ENCODE measurements around the gene IGLL5. TPM values are rescaled to one million over a fixed set of nuclear protein-coding genes. Genes with fewer than 3 reads are reported as not detected.

IGLL5 gene
- total and polyA plus RNA-seq, 9 of the 15 experiments (the other 6 are each of a cell fraction or from before 2014, with no cell fraction given), result not detected

DNA sequence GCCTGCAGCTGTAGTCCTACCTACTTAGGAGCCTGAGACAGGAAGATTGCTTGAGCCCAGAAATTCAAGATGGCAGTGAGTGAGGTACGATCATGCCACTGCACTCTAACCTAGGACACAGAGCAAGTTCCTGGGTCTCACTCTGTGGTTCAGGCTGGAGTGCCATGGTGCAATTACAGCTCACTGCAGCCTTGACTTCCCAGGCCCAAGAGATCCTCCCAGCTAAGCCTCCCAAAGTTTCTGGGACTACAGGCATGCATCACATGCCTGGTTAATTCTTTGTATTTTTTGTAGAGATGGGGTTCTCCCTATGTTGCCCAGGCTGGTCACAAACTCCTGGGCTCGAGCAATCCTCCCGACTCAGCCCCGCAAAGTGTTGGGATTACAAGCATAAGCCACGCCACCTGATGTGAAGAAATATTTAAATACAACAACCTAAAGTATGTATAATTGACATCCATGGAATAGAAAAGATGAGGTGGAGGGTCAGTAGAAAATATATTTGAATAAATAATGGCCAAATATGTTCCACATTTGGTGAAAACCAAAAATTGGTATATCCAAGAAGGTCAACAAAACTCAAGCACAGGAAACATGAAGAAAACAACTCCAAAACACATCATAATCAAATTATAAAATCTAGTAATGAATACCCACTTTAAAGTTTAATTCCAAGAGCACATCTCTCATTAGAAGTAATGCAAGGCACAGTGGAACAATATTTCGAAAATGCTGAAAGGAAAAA lies 47.9 kb upstream of the IGLL5 start (continued):
- TF ChIP-seq NUFIP1 (IDR thresholded peaks at IDR 0.05; ENCODE audit: partially characterized antibody) (no peak), ZNF444 (CRISPR knock-in tag; IDR thresholded peaks at IDR 0.05) (no peak), KDM1A (IDR thresholded peaks at IDR 0.05) (no peak), SMAD2 (IDR thresholded peaks at IDR 0.05; ENCODE audit: low read depth, low read length) (no peak), GABPB1 (CRISPR knock-in tag; IDR thresholded peaks at IDR 0.05) (no peak), ZNF232 (CRISPR knock-in tag; IDR thresholded peaks at IDR 0.05) (0 out of 2 replicates have a peak, but pooled peaks have one; percentile 45), MYNN (IDR thresholded peaks at IDR 0.05) (no peak), MYNN (CRISPR knock-in tag; IDR thresholded peaks at IDR 0.05) (0 out of 2 replicates have a peak, but pooled peaks have one; percentile 67), FOSL1 (tag; conservative IDR thresholded peaks at IDR 0.05) (no peak), MTA3 (IDR thresholded peaks at IDR 0.05; ENCODE audit: borderline replicate concordance) (no peak)
- TF ChIP-seq, protein P1, sequence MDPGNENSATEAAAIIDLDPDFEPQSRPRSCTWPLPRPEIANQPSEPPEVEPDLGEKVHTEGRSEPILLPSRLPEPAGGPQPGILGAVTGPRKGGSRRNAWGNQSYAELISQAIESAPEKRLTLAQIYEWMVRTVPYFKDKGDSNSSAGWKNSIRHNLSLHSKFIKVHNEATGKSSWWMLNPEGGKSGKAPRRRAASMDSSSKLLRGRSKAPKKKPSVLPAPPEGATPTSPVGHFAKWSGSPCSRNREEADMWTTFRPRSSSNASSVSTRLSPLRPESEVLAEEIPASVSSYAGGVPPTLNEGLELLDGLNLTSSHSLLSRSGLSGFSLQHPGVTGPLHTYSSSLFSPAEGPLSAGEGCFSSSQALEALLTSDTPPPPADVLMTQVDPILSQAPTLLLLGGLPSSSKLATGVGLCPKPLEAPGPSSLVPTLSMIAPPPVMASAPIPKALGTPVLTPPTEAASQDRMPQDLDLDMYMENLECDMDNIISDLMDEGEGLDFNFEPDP (CRISPR knock-in tag; IDR thresholded peaks at IDR 0.05), result no peak
- TF ChIP-seq, protein P2, sequence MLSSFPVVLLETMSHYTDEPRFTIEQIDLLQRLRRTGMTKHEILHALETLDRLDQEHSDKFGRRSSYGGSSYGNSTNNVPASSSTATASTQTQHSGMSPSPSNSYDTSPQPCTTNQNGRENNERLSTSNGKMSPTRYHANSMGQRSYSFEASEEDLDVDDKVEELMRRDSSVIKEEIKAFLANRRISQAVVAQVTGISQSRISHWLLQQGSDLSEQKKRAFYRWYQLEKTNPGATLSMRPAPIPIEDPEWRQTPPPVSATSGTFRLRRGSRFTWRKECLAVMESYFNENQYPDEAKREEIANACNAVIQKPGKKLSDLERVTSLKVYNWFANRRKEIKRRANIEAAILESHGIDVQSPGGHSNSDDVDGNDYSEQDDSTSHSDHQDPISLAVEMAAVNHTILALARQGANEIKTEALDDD (IDR thresholded peaks at IDR 0.05), result no peak
- TF ChIP-seq, protein P3, sequence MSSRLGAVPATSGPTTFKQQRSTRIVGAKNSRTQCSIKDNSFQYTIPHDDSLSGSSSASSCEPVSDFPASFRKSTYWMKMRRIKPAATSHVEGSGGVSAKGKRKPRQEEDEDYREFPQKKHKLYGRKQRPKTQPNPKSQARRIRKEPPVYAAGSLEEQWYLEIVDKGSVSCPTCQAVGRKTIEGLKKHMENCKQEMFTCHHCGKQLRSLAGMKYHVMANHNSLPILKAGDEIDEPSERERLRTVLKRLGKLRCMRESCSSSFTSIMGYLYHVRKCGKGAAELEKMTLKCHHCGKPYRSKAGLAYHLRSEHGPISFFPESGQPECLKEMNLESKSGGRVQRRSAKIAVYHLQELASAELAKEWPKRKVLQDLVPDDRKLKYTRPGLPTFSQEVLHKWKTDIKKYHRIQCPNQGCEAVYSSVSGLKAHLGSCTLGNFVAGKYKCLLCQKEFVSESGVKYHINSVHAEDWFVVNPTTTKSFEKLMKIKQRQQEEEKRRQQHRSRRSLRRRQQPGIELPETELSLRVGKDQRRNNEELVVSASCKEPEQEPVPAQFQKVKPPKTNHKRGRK (tag; IDR thresholded peaks at IDR 0.05), result no peak
- TF ChIP-seq, protein P4, sequence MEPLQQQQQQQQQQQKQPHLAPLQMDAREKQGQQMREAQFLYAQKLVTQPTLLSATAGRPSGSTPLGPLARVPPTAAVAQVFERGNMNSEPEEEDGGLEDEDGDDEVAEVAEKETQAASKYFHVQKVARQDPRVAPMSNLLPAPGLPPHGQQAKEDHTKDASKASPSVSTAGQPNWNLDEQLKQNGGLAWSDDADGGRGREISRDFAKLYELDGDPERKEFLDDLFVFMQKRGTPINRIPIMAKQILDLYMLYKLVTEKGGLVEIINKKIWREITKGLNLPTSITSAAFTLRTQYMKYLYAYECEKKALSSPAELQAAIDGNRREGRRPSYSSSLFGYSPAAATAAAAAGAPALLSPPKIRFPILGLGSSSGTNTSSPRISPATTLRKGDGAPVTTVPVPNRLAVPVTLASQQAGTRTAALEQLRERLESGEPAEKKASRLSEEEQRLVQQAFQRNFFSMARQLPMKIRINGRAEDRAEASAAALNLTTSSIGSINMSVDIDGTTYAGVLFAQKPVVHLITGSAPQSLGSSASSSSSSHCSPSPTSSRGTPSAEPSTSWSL (CRISPR knock-in tag; IDR thresholded peaks at IDR 0.05; ENCODE audit: borderline replicate concordance), result no peak

Data from K562 (cell line).